Stomach (tissue), 4 donors: ENCODE data around the gene KCNH8.

ENCODE experiments used
- CTCF ChIP-seq, 7 experiments: fragments of 450-650 bp in 4 of 7; fragments of 200-600 bp in 3 of 7; sonication (generic) in 3 of 7; IDR thresholded peaks; one replicate each; pipeline ENCODE4 v1.5.1; 2016 to 2019; ENCODE audit warnings: antibody characterized with exemption in 7 of 7, control low read depth in 2 of 7, mild to moderate bottlenecking in 1 of 7
- EP300 ChIP-seq: sonication (generic); formaldehyde crosslinking; IDR thresholded peaks from one replicate; pipeline ENCODE4 v1.6.1; 2017; ENCODE audit warnings: antibody characterized with exemption
- POLR2A ChIP-seq, 4 donors: fragments of 450-650 bp; IDR thresholded peaks; one replicate each; pipeline ENCODE4 v1.6.1; 2016; ENCODE audit warnings: antibody characterized with exemption in 4 of 4, control low read depth in 2 of 4, mild to moderate bottlenecking in 1 of 4, moderate library complexity in 1 of 4
- POLR2AphosphoS5 ChIP-seq, 3 donors: sonication (generic); formaldehyde crosslinking; IDR thresholded peaks; one replicate each; pipeline ENCODE4 v1.6.1; 2016; ENCODE audit warnings: antibody characterized with exemption in 3 of 3

DNA sequence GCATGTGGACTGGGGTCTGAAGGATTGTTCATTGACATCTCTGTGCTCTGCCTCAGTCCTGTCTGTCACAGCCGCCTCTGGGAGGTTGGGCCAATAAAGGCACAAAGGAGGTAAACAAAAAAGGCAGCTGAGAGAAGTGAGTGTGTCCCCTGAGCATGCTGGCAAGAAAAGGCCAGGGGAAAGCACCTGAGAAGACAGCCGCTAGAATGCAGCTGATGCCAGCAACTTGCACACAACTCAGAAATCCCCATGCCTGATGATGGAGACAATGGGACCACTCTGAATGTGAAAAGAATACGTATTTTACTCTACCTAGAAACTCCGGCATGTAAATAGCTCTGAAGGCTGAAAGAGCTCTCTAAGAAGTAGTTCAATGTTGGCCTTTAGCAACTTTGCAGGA, 118.7 kb downstream of the KCNH8 start:
- TF ChIP-seq POLR2A (IDR thresholded peaks at IDR 0.05) (no peak), CTCF (IDR thresholded peaks at IDR 0.05) (no peak), POLR2AphosphoS5 (IDR thresholded peaks at IDR 0.05) (no peak), EP300 (no peak)
